Fibroblast of skin of abdomen (primary cell): ENCODE measurements around the gene COX19.

Experiments
- DNase-seq: peaks from one replicate; pipeline ENCODE4 v3.0.0-alpha.2; 2013

The COX19 gene

DNA sequence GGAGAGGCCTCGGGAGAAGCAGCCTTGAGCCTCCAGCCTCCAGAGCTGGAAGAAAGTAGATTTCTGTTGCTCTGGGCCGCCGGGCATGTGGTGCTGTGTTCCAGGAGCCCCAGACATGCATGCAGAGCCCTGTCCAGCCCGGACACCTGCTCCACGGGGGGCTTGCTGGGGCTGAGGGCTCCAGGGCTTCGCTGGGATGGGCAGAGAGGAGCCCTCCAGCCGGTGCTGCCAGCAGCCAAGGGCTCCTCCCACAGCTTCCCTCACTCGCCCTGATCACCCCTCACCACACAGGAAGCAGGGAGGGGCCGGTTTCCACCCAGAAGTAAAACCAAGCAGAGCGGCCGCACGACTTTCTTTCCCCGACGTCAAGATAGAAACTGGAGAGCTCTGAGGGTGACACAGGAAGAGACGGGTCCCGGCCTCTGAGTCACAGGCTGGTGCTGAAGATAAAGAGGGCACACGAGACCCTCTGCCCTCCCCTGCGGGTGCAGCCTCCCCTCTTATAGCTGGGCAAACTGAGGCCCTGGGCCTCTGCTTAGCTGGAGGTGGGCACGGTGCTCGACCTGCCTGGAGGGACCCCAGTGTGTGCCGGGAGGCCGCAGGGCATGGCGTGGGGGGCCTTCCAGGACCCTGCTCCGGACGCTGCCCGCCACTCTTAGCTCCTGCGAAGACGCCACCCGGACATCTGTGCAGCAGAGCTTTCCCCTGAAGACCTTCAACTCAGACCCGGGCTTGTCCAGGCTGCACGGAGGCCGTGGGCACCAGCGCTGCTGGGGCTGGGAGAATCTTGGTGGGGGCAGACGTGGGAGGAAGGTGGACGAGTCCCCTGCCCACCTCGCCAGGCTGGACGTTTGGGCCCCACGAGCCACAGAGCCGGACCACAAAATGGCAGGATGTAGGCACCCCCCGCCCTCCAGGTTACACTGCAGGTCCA, 52.0 kb downstream of the COX19 start:
- DNase-seq = peak; percentile 21

- no peak for DNase-seq
Measured at GRCh38 chr7:922334-923107, 52.8 kb downstream of the COX19 start.

DNA sequence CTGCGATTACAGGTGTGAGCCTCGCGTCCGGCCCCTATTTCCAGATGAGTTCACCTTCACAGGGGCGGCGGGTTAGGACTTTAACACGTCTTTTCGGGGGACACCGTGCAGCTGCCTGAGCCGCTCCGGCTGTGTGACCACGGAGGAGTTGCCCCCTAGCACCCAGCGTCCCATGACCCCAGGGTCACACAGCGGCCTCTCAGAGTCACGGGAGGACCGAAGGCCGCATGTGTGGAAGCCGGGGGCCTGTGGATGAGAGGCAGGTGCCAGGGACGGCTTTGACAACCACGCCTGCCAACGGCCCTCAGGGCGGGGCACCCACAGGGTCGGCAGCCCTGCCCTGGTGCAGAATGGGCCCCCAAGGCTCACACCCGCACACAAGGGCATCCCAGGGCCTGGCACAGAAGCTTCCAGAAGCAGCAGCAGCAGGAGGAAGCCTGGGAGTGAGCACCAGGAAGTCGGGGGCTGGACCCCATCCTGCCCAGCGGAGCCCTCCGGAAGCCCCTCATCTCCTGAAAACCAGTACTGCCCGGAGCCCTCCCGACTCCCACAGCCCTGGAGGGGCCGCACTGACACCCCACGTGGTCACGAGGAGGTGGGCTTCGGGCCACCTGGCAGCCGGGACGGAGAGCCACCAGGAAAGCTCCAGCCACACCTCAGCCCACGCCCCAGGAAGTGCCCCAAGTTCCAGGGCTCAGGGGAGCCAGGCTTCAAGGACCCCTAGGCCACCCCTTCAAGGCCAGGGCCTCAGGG, 53.6 kb downstream of the COX19 start:
- DNase-seq = no peak

DNA sequence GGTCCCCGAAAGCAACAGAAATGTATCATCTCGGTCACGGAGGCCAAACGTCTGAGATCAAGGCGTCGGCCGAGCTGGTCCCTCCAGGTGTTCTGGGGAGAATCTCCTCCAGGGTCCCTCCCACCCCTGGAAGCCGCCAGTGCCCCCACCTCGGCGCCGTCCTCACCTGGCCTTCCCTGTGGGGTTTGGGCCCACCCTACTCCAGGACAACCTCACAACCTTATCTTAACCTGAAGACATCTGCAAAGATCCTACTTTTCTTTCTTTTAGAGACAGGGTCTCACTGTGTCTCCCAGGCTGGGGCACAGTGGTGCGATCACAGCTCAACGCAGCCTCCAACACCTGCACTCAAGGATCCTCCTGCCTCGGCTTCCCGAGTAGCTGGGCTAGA, 54.3 kb downstream of the COX19 start:
- DNase-seq = no peak

DNA sequence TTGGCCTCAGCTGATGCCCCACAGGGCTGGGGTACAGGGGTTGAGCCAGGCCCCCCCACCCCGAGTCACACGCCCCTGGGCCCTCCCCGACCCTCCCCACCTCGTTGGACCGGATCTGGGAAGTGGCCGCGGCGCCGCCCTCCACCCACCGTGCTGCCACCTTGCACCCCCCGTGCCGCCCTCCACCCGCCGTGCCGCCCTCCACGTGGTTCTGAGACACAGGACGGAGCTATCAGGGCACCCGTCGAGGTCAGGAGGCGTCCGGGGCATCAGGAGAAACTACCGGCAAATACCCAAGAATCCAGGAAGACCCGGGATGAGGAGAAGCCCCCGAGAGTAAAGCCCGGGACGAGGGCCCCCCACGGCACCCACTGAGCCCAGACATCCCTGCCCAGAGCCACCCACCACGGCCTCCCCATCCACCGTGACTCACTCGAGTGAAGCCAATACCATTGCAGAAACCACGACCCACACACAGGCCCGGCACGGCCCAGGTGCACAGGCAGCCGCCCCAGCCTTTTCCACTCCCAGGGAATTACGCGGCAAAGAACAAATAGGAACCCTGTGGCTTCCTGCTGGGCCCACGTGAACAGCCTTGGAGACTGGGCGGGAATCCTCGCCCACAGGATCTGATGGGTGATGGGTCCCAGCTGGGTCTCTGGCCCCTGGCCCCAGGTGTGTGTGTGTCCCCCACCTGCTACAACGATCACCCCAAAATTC, 54.8 kb downstream of the COX19 start:
- no peak for DNase-seq

DNA sequence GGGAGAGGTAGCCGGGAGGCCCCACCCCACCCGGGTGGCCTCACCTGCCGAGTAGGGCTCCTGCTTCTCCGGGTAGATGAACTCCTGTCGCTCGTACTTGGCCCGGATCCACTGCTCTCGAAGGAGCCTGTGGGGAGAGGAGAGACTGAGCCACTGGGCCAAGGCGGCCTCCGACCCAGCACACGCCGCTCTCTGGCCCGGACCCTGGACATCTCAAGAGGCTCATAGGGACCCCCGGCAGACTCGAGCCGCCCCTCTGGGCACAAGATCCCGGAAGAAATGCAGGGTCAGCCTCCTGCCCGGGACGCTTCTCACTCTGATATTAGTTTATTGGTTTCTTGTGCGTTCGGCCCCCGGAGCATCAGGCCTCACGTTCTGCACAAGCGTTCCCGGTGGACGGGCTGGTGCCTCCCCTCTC, 55.4 kb downstream of the COX19 start:
- no peak for DNase-seq

- no peak for DNase-seq
Measured at GRCh38 chr7:919114-919442, 56.3 kb downstream of the COX19 start.

DNA sequence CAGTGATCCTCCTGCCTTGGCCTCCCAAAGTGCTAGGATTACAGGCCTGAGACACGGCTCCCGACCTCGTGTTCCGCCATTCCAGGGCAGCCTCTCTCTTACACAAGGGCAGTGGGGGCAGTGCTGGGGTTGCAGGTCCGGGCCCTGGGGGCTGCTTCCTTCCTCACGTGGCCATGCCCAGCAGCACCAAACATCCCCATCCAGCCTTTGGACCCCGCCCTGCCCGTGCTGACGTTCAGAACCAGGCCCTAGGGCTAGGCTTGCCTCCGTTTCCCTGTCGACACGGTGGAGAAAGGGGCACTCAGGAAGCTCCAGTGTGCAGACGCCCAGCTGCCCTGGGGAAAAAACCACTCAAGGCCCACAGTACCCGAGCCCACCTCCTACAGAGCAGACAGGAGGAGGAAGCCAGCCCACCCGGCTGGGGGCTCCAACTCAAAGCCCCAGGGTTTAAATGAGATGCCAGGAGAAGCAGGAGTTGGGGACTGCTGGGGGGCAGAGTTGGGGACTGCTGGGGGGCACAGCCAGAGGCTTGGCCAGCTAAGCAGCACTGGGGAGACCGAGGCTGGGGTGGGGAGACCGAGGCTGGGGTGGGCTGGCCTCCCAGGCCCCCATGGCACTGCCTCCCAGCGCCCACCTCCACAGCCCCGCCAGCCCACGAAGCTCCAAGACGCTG, 56.8 kb downstream of the COX19 start:
- no peak for DNase-seq

- no peak for DNase-seq
Measured at GRCh38 chr7:918118-918425, 57.3 kb downstream of the COX19 start.

GRCh38 chr7:917255-918117, 57.9 kb downstream of the COX19 start:
- DNase-seq = no peak

DNA sequence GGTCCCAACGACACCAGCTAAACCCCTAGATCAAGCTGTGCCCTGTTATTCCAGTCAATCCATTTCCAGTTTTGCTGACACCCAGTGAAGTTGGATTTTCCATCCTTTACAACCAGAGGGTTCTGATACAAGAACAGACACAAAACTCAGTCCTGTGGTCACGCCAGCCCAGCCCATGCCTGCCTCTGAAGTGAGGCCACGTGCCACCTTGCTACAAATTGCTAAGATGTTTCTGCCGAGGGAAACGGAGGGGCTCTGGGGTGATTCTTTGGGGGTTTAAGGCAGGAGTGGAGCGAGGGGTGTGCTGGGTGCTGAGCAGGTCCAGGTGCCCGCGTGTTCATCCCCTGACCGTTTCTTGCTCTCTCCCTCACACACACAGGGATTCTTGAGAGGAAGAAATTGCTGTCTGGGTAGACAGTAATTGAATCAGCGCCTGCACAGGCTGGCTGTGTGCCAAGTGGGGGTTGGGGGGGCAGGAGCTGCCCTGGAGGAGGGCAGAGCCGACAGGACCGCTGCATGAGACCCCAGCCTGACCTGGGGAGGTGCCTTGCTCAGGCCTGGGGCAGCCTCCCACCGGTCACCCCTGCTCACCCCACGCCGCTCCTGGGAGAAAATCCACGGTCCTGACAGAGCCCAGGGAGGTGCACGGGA, 58.9 kb downstream of the COX19 start:
- no peak for DNase-seq
